CD4-positive, alpha-beta T cell (primary cell): ENCODE data around the gene FCAMR. TPM values are rescaled to one million over a fixed set of nuclear protein-coding genes. Genes with fewer than 3 reads are reported as not detected.

Experiments used
- ATAC-seq: fragments of 200-7000 bp; cut with Tn5 transposase; one replicate; pipeline ENCODE4 v1.10.0; 2022; ENCODE audit warnings: mild to moderate bottlenecking; ENCODE audit not compliant: poor library complexity
- CTCF ChIA-PET: fragments of 350-600 bp; sonication (Branson Sonifier 250); formaldehyde crosslinking; loops from one replicate; lab custom pipeline; 2021; ENCODE audit warnings: antibody characterized with exemption, inconsistent platforms; lab: Charles Lee
- POLR2A ChIA-PET: fragments of 350-600 bp; sonication (Branson Sonifier 250); formaldehyde crosslinking; loops from one replicate; lab custom pipeline; 2021; ENCODE audit warnings: antibody characterized with exemption, inconsistent platforms; lab: Charles Lee
- DNase-seq, 14 experiments: peaks; one replicate each; pipeline ENCODE4 v3.0.0-alpha.2; 2013 to 2020; ENCODE audit warnings: mixed read lengths in 2 of 14
- H3K27ac ChIP-seq, 2 donors: one replicate each; pipeline versions ENCODE4 v1.5.1 to v1.7.0; 2013; ENCODE audit warnings: low read length in 2 of 2, low read depth in 1 of 2, mild to moderate bottlenecking in 1 of 2
- H3K27me3 ChIP-seq, 2 experiments: 1 replicate in 1 of 2; 2 replicates in 1 of 2; pipeline versions ENCODE4 v1.6.1 to v1.7.0; 2013; ENCODE audit warnings: low read length in 2 of 2, control low read depth in 1 of 2, mild to moderate bottlenecking in 1 of 2, moderate library complexity in 1 of 2; ENCODE audit not compliant: insufficient read depth in 2 of 2, control insufficient read depth in 1 of 2
- H3K36me3 ChIP-seq: one replicate; pipeline ENCODE4 v1.6.1; 2013; ENCODE audit warnings: low read length, control low read depth; ENCODE audit not compliant: insufficient read depth
- H3K4me1 ChIP-seq: one replicate; pipeline ENCODE4 v1.6.1; 2013; ENCODE audit warnings: low read length, control low read depth; ENCODE audit not compliant: insufficient read depth
- H3K4me3 ChIP-seq: one replicate; pipeline ENCODE4 v1.5.1; 2013; ENCODE audit warnings: mild to moderate bottlenecking, low read length, moderate library complexity
- H3K9me3 ChIP-seq, 2 experiments: 1 replicate in 1 of 2; 2 replicates in 1 of 2; pipeline versions ENCODE4 v1.6.1 to v1.7.0; 2013; ENCODE audit warnings: low read length in 2 of 2, mild to moderate bottlenecking in 2 of 2, control low read depth in 1 of 2, moderate library complexity in 1 of 2; ENCODE audit not compliant: control insufficient read depth in 1 of 2, insufficient read depth in 1 of 2
- H3K27ac Mint-ChIP-seq: one replicate; pipeline ENCODE4 v1.8.0; 2020; ENCODE audit warnings: mixed read lengths
- H3K27me3 Mint-ChIP-seq: one replicate; pipeline ENCODE4 v1.8.0; 2021; ENCODE audit warnings: mixed read lengths
- H3K36me3 Mint-ChIP-seq: one replicate; pipeline ENCODE4 v1.8.0; 2021; ENCODE audit warnings: low read depth, mixed read lengths
- H3K4me1 Mint-ChIP-seq: one replicate; pipeline ENCODE4 v1.8.0; 2021; ENCODE audit warnings: low read depth, mixed read lengths
- H3K4me3 Mint-ChIP-seq: one replicate; pipeline ENCODE4 v1.8.0; 2020; ENCODE audit warnings: mild to moderate bottlenecking, mixed read lengths
- H3K9me3 Mint-ChIP-seq: one replicate; pipeline ENCODE4 v1.8.0; 2020; ENCODE audit warnings: mixed read lengths
- intact Hi-C, 2 experiments: fragments of 100-400 bp; cut with DNase I in 1 of 2; cut with micrococcal nuclease in 1 of 2; formaldehyde crosslinking; loops; one replicate each; pipeline versions ENCODE4 v1.15.1 to v1.9.0; 2023 to 2025; cut with DNase I, micrococcal nuclease
- total RNA-seq, 174 experiments: library from RNA in 2 of 174; stranded (reverse) in 2 of 174; gene quantifications; one replicate each; pipeline ENCODE4 v1.2.3 and lab custom pipeline; 2021 to 2026
- TF ChIP-seq, protein P1 (sequence below): fragments of 200-600 bp; IDR thresholded peaks from one replicate; pipeline ENCODE4 v1.8.0; 2022; ENCODE audit warnings: antibody characterized with exemption, mild to moderate bottlenecking

Gene FCAMR
- total RNA-seq, 2 experiments from 2014 or later: not detected

DNA sequence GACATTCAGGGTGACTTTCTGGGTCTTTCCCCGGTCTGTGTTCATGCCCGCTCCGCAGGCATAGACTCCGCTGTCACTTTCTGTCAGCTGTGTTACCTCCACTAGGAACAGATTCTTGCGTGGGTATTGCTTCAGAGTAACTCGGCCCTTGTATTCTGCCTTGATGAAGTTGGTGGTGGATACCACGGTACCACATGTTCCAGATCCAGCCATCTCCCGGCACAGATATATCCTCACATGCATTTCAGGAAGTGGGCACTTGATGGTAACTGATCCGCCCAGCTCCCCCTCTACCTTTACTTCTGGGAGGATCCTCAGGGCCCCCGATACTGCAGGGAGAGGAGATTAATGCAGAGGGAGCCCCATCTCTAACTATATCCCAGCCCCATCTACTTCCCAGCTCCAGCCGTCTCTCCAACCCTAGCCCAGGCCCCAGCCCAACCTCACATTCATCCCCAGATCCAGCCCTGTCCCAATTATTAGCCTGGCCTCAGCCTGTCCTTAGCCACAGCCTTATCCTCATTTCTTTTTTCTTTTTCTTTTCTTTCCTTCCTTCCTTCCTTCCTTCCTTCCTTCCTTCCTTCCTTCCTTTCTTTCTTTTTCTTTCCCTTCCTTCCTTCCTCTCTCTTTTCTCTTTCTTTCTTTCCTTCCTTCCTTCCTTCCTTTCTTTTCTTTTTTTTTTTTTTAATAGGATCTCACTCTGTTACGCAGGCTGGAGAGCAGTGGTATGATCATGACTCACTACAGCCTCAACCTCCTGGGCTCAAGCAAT, 56.3 kb downstream of the FCAMR start:
- H3K4me3 ChIP-seq: no peak overlapping the region
- H3K4me3 Mint-ChIP-seq: peak overlapping the region; percentile 57
- no peaks in the 10 kb centered on the region for H3K9me3 Mint-ChIP-seq
- H3K36me3 Mint-ChIP-seq: peaks cover 89% of the 10 kb centered on the region
- H3K4me1 Mint-ChIP-seq: peaks cover 89% of the 10 kb centered on the region
- no peaks in the 10 kb centered on the region for H3K9me3 ChIP-seq
- H3K4me1 ChIP-seq: peaks cover 97% of the 10 kb centered on the region
- ATAC-seq (no peak), DNase-seq (no peak)
- no peaks in the 10 kb centered on the region for H3K27me3 Mint-ChIP-seq
- ChIA-PET POLR2A (interaction anchor here (2.0 to 12.9 kb wide), 6 partner anchors 8 to 179 kb away, joined by 10 to 384 read pairs (median 26); partner anchors contain the start of genes FCMR and IL24), CTCF (interaction anchor here (3.2 kb wide), 1 partner anchor 188 kb away, joined by 13 read pairs; no protein-coding TSS in a partner anchor)
- intact Hi-C loops: loop anchor here (2.0 to 10.0 kb wide), 7 partner anchors 17 to 439 kb away; partner anchors contain the start of gene IKBKE (in 1 of the 2)
- TF ChIP-seq, protein P1, sequence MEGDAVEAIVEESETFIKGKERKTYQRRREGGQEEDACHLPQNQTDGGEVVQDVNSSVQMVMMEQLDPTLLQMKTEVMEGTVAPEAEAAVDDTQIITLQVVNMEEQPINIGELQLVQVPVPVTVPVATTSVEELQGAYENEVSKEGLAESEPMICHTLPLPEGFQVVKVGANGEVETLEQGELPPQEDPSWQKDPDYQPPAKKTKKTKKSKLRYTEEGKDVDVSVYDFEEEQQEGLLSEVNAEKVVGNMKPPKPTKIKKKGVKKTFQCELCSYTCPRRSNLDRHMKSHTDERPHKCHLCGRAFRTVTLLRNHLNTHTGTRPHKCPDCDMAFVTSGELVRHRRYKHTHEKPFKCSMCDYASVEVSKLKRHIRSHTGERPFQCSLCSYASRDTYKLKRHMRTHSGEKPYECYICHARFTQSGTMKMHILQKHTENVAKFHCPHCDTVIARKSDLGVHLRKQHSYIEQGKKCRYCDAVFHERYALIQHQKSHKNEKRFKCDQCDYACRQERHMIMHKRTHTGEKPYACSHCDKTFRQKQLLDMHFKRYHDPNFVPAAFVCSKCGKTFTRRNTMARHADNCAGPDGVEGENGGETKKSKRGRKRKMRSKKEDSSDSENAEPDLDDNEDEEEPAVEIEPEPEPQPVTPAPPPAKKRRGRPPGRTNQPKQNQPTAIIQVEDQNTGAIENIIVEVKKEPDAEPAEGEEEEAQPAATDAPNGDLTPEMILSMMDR: no peak
- peaks cover 87% of the 10 kb centered on the region for H3K36me3 ChIP-seq
- H3K27ac ChIP-seq: peak overlapping the region; percentile 28 to 48
- H3K27ac Mint-ChIP-seq: no peak overlapping the region
- H3K27me3 ChIP-seq: no peaks in the 10 kb centered on the region

DNA sequence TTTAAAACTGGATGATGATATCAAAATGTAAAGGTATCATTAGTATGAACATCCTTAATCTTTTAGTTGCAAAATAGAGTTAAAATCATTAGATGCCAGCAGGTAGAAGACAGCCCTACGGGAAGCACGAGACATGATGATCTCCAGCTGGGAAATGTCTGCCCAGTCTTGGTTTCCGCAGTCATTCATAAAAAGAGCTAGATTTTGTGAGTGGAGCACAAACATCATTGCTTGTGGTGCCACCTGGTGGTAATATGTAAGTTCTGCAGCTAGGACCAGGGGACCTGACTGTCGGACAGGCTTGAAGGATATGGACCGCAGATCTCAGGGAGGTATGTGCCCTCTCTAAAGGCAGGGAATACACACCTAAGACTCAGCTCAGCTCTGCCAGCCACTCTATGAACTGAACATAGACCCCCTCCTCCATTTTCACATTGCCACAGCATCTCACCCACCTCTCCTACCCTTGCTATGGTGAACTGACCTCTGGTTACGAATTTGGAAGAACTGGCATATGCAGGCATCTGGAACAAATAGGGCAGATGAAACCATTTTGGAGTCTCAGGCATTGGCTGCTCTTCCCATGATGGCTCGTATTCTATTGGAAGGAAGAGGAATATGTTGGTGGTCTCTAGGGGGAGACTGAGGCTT, 57.7 kb downstream of the FCAMR start:
- Mint-ChIP-seq H3K27me3 (no peaks in the 10 kb centered on the region), H3K4me3 (peak overlapping the region; percentile 79), H3K4me1 (peaks cover 92% of the 10 kb centered on the region), H3K36me3 (peaks cover 91% of the 10 kb centered on the region), H3K9me3 (no peaks in the 10 kb centered on the region), H3K27ac (no peak overlapping the region)
- H3K9me3 ChIP-seq: no peaks in the 10 kb centered on the region
- H3K27ac ChIP-seq: peak overlapping the region in 1 of 2 donors; percentile 39
- ATAC-seq (peak; percentile 38), DNase-seq (peak in 11 of 14 experiments; percentile 34 to 86 (median 56))
- TF ChIP-seq, protein P1: peak; percentile 89
- no peaks in the 10 kb centered on the region for H3K27me3 ChIP-seq
- CTCF ChIA-PET: interaction anchor here (0.6 to 3.2 kb wide), 26 partner anchors 9 to 368 kb away, joined by 3 to 32 read pairs (median 5); partner anchors contain the start of genes FCMR, IL19 and IL20
- POLR2A ChIA-PET: interaction anchor here (0.7 to 12.9 kb wide), 21 partner anchors 9 to 355 kb away, joined by 3 to 384 read pairs (median 3); partner anchors contain the start of genes FCMR, IL10 and IL24
- peaks cover 97% of the 10 kb centered on the region for H3K4me1 ChIP-seq
- H3K4me3 ChIP-seq: no peak overlapping the region
- peaks cover 94% of the 10 kb centered on the region for H3K36me3 ChIP-seq
- intact Hi-C loops: loop anchor here (1.0 to 10.0 kb wide), 10 partner anchors 18 to 438 kb away; partner anchors contain the start of genes IL20 (in 2 of the 2) and IKBKE (in 1 of the 2)

DNA sequence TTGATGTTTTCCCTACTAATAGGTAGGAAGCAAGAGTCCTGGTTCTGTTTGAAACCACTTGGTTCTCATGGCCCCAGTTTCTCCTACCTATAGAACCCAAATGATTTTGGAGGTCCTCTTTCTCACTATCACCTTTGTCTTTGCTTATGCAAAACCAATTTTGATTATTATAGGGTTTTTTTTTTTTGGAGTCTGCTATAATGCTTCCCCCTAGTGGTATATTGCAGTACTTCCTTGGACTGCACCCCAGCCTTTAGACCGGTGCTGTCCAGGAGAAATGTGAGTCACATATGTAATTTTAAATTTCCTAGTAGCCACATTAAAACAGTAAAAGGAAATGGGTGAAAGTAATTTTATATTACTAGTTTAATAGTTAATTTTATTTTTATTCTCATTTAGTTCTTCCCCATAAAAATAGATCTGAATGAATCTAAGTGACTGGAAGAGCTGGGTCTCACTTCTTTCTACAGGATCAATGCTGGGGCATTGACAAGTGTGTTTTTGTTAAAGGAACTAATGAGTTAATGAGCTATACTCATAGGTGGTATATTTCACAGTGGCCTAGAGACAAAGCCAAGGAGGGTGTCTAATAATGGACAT, 59.1 kb downstream of the FCAMR start:
- intact Hi-C loops: loop anchor here in 1 of 2 experiments (1.0 to 10.0 kb wide), 5 partner anchors 12 to 436 kb away; partner anchors contain the start of genes DYRK3 and IKBKE
- Mint-ChIP-seq H3K4me1 (peaks cover 92% of the 10 kb centered on the region), H3K4me3 (peak overlapping the region; percentile 80), H3K36me3 (peaks cover 91% of the 10 kb centered on the region), H3K27me3 (no peaks in the 10 kb centered on the region), H3K27ac (no peak overlapping the region), H3K9me3 (no peaks in the 10 kb centered on the region)
- ChIA-PET POLR2A (interaction anchor here (0.6 to 12.9 kb wide), 8 partner anchors 7 to 185 kb away, joined by 3 to 384 read pairs (median 14); partner anchors contain the start of genes FCMR and IL24), CTCF (interaction anchor here (0.6 to 3.2 kb wide), 13 partner anchors 10 to 440 kb away, joined by 3 to 32 read pairs (median 5); partner anchors contain the start of gene FCMR)
- peak in 4 of 14 experiments; percentile 58 to 79 (median 71) for DNase-seq
- Histone ChIP-seq H3K36me3 (peaks cover 93% of the 10 kb centered on the region), H3K27me3 (no peaks in the 10 kb centered on the region), H3K4me3 (no peak overlapping the region), H3K27ac (no peak overlapping the region), H3K9me3 (no peaks in the 10 kb centered on the region), H3K4me1 (peaks cover 97% of the 10 kb centered on the region)
- peak; percentile 42 for ATAC-seq
- TF ChIP-seq, protein P1: peak; percentile 95
